WTC11 (cell line): ENCODE measurements around the gene LRRC47. TPM values are rescaled to one million over a fixed set of nuclear protein-coding genes. Genes with fewer than 3 reads are reported as not detected.

ENCODE experiments used
- ATAC-seq: fragments of 200-7000 bp; cut with Tn5 transposase; 2 replicates; pipeline ENCODE4 v1.10.0; 2021; ENCODE audit warnings: mild to moderate bottlenecking, moderate library complexity
- CTCF ChIA-PET: fragments of 300-600 bp; sonication (Branson Sonifier 250); formaldehyde crosslinking; loops from one replicate; lab custom pipeline; 2021; ENCODE audit warnings: antibody characterized with exemption; lab: Charles Lee
- POLR2A ChIA-PET: fragments of 350-600 bp; sonication (Branson Sonifier 250); formaldehyde crosslinking; loops from one replicate; lab custom pipeline; 2021; ENCODE audit warnings: antibody characterized with exemption; lab: Charles Lee
- DNase-seq: peaks from one replicate; pipeline ENCODE4 v3.0.0; 2021; ENCODE audit warnings: low spot score
- H3K27ac Mint-ChIP-seq: 2 replicates; pipeline ENCODE4 v1.8.0; 2021; ENCODE audit warnings: mixed read lengths
- H3K27me3 Mint-ChIP-seq: 2 replicates; pipeline ENCODE4 v1.8.0; 2021; ENCODE audit warnings: low read depth, mild to moderate bottlenecking, moderate library complexity, mixed read lengths
- H3K36me3 Mint-ChIP-seq: 2 replicates; pipeline ENCODE4 v1.8.0; 2021; ENCODE audit warnings: mixed read lengths
- H3K4me1 Mint-ChIP-seq: 2 replicates; pipeline ENCODE4 v1.8.0; 2022; ENCODE audit warnings: mixed read lengths
- H3K4me3 Mint-ChIP-seq: 2 replicates; pipeline ENCODE4 v1.8.0; 2021; ENCODE audit warnings: mild to moderate bottlenecking, moderate library complexity, mixed read lengths
- H3K9me3 Mint-ChIP-seq: 2 replicates; pipeline ENCODE4 v1.8.0; 2021; ENCODE audit warnings: mixed read lengths
- ESRRA ChIP-seq: sonication (generic); formaldehyde crosslinking; IDR thresholded peaks from 2 replicates; pipeline ENCODE4 v1.8.1; 2022; ENCODE audit warnings: mild to moderate bottlenecking, missing genetic modification reagents, borderline replicate concordance
- GABPB1 ChIP-seq: sonication (generic); formaldehyde crosslinking; IDR thresholded peaks from 2 replicates; pipeline ENCODE4 v1.8.1; 2023; ENCODE audit warnings: mild to moderate bottlenecking, missing genetic modification reagents
- IRF2 ChIP-seq: sonication (generic); formaldehyde crosslinking; IDR thresholded peaks from 2 replicates; pipeline ENCODE4 v1.8.0; 2022; ENCODE audit warnings: low read depth, missing genetic modification reagents, borderline replicate concordance
- JUN ChIP-seq: sonication (generic); formaldehyde crosslinking; IDR thresholded peaks from 2 replicates; pipeline ENCODE4 v1.8.0; 2023; ENCODE audit warnings: mild to moderate bottlenecking, missing genetic modification reagents
- NFATC4 ChIP-seq: fragments of 250-450 bp; sonication (Bioruptor Pico); IDR thresholded peaks from 2 replicates; pipeline ENCODE4 v1.9.0; 2021; ENCODE audit warnings: mild to moderate bottlenecking
- NFE2L1 ChIP-seq: sonication (generic); formaldehyde crosslinking; IDR thresholded peaks from 2 replicates; pipeline ENCODE4 v1.8.1; 2023; ENCODE audit warnings: missing genetic modification reagents
- NR3C1 ChIP-seq: sonication (generic); formaldehyde crosslinking; conservative IDR thresholded peaks from 2 replicates; pipeline ENCODE4 v1.8.1; 2023; ENCODE audit warnings: low read depth, mild to moderate bottlenecking, missing genetic modification reagents
- RORB ChIP-seq: fragments of 250-450 bp; sonication (Bioruptor Pico); IDR thresholded peaks from 2 replicates; pipeline ENCODE4 v1.9.0; 2021; ENCODE audit warnings: mild to moderate bottlenecking
- SMAD4 ChIP-seq: sonication (generic); formaldehyde crosslinking; IDR thresholded peaks from 2 replicates; pipeline ENCODE4 v1.8.0; 2022; ENCODE audit warnings: mild to moderate bottlenecking, missing genetic modification reagents
- TEAD4 ChIP-seq: sonication (generic); formaldehyde crosslinking; IDR thresholded peaks from 2 replicates; pipeline ENCODE4 v1.8.0; 2022; ENCODE audit warnings: mild to moderate bottlenecking, missing genetic modification reagents
- ZNF232 ChIP-seq: sonication (generic); formaldehyde crosslinking; IDR thresholded peaks from 2 replicates; pipeline ENCODE4 v1.8.0; 2022; ENCODE audit warnings: mild to moderate bottlenecking, missing genetic modification reagents
- ZNF396 ChIP-seq: fragments of 250-450 bp; sonication (Bioruptor Pico); IDR thresholded peaks from 2 replicates; pipeline ENCODE4 v1.8.0; 2021; ENCODE audit warnings: mild to moderate bottlenecking, moderate library complexity, borderline replicate concordance
- ZNF671 ChIP-seq: fragments of 250-450 bp; sonication (Bioruptor Pico); IDR thresholded peaks from 2 replicates; pipeline ENCODE4 v1.8.0; 2021; ENCODE audit warnings: mild to moderate bottlenecking
- total RNA-seq: library from RNA; stranded (reverse); gene quantifications from 3 replicates; pipeline ENCODE4 v1.2.3, GENCODE V29; 2021
- TF ChIP-seq, protein P1 (sequence below): fragments of 250-450 bp; sonication (Bioruptor Pico); IDR thresholded peaks from 2 replicates; pipeline ENCODE4 v1.9.0; 2021; ENCODE audit warnings: mild to moderate bottlenecking
- TF ChIP-seq, protein P2 (sequence below): sonication (generic); formaldehyde crosslinking; IDR thresholded peaks from 2 replicates; pipeline ENCODE4 v1.8.1; 2022; ENCODE audit warnings: mild to moderate bottlenecking, missing genetic modification reagents, moderate library complexity, borderline replicate concordance
- TF ChIP-seq, protein P3 (sequence below): fragments of 250-450 bp; sonication (Bioruptor Pico); IDR thresholded peaks from 2 replicates; pipeline ENCODE4 v2.1.2; 2022; ENCODE audit warnings: mild to moderate bottlenecking, moderate library complexity
- TF ChIP-seq, protein P4 (sequence below): sonication (generic); formaldehyde crosslinking; IDR thresholded peaks from 2 replicates; pipeline ENCODE4 v1.8.1; 2023; ENCODE audit warnings: mild to moderate bottlenecking, missing genetic modification reagents, moderate library complexity
- TF ChIP-seq, protein P5 (sequence below): fragments of 250-450 bp; sonication (Bioruptor Pico); conservative IDR thresholded peaks from 2 replicates; pipeline ENCODE4 v1.9.0; 2021; ENCODE audit warnings: mild to moderate bottlenecking
- TF ChIP-seq, protein P6 (sequence below): sonication (generic); formaldehyde crosslinking; IDR thresholded peaks from 2 replicates; pipeline ENCODE4 v1.8.1; 2023; ENCODE audit warnings: mild to moderate bottlenecking, moderate library complexity, missing genetic modification reagents
- TF ChIP-seq, protein P7 (sequence below): sonication (generic); formaldehyde crosslinking; IDR thresholded peaks from 2 replicates; pipeline ENCODE4 v1.8.1; 2022; ENCODE audit warnings: missing genetic modification reagents, borderline replicate concordance
- TF ChIP-seq, protein P8 (sequence below): sonication (generic); formaldehyde crosslinking; IDR thresholded peaks from 2 replicates; pipeline ENCODE4 v1.8.1; 2023; ENCODE audit warnings: mild to moderate bottlenecking, missing genetic modification reagents

Gene LRRC47
- total RNA-seq, 1 experiment from 2014 or later = 92.4 TPM

DNA sequence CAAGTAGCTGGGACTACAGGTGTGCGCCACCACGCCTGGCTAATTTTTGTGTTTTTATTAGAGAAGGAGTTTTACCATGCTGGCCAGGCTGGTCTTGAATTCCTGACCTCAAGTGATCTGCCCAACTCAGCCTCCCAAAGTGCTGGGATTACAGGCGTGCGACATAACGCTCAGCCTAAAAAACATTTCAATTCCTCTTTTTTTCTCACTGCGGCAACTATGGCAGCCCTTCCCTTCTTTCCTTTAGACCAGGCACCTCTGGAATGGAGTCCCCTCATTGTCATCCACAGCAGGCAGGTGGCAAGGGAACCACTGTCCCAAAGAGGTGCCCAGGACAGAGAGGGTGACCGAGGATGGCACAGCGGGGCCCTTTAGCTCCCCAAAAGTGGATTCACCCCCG lies 46.6 kb upstream of the LRRC47 start:
- Mint-ChIP-seq H3K4me3 (no peak overlapping the region), H3K9me3 (peaks cover 5% of the 10 kb centered on the region), H3K27me3 (no peaks in the 10 kb centered on the region), H3K4me1 (no peaks in the 10 kb centered on the region), H3K27ac (no peak overlapping the region), H3K36me3 (peaks cover 34% of the 10 kb centered on the region)
- ATAC-seq = no peak
- DNase-seq = no peak
- ChIA-PET POLR2A (no interaction called here), CTCF (no interaction called here)
- TF ChIP-seq GABPB1 (CRISPR knock-in tag) = no peak
- TF ChIP-seq, protein P1, sequence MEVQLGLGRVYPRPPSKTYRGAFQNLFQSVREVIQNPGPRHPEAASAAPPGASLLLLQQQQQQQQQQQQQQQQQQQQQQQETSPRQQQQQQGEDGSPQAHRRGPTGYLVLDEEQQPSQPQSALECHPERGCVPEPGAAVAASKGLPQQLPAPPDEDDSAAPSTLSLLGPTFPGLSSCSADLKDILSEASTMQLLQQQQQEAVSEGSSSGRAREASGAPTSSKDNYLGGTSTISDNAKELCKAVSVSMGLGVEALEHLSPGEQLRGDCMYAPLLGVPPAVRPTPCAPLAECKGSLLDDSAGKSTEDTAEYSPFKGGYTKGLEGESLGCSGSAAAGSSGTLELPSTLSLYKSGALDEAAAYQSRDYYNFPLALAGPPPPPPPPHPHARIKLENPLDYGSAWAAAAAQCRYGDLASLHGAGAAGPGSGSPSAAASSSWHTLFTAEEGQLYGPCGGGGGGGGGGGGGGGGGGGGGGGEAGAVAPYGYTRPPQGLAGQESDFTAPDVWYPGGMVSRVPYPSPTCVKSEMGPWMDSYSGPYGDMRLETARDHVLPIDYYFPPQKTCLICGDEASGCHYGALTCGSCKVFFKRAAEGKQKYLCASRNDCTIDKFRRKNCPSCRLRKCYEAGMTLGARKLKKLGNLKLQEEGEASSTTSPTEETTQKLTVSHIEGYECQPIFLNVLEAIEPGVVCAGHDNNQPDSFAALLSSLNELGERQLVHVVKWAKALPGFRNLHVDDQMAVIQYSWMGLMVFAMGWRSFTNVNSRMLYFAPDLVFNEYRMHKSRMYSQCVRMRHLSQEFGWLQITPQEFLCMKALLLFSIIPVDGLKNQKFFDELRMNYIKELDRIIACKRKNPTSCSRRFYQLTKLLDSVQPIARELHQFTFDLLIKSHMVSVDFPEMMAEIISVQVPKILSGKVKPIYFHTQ (CRISPR knock-in tag) = no peak
- TF ChIP-seq RORB (CRISPR knock-in tag) = no peak
- TF ChIP-seq ZNF232 (CRISPR knock-in tag) = no peak
- TF ChIP-seq NFE2L1 (CRISPR knock-in tag) = no peak
- TF ChIP-seq, protein P2, sequence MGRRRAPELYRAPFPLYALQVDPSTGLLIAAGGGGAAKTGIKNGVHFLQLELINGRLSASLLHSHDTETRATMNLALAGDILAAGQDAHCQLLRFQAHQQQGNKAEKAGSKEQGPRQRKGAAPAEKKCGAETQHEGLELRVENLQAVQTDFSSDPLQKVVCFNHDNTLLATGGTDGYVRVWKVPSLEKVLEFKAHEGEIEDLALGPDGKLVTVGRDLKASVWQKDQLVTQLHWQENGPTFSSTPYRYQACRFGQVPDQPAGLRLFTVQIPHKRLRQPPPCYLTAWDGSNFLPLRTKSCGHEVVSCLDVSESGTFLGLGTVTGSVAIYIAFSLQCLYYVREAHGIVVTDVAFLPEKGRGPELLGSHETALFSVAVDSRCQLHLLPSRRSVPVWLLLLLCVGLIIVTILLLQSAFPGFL (CRISPR knock-in tag) = no peak

DNA sequence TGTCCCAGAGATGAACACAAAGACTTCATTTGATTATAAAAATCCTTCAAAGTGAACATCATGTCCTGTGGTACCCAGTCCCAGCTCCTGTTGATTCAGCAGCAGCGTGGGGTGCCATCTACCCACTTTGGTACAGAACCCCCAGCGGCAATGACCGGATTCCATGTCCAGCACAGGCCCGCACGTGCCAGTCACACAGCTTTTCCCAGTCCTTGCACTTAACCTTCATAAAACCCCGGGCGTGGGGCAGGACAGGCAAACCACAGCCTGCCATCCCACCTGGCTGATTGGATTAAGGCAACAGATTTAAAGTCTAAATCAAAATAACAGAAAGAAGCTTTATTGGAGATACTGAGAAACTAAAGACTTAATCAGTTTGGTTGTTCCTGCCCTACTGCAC lies 45.2 kb upstream of the LRRC47 start:
- peaks cover 19% of the 10 kb centered on the region for H3K9me3 Mint-ChIP-seq
- no peak for ATAC-seq
- no peak overlapping the region for H3K4me3 Mint-ChIP-seq
- no peak overlapping the region for H3K27ac Mint-ChIP-seq
- TF ChIP-seq, protein P3, sequence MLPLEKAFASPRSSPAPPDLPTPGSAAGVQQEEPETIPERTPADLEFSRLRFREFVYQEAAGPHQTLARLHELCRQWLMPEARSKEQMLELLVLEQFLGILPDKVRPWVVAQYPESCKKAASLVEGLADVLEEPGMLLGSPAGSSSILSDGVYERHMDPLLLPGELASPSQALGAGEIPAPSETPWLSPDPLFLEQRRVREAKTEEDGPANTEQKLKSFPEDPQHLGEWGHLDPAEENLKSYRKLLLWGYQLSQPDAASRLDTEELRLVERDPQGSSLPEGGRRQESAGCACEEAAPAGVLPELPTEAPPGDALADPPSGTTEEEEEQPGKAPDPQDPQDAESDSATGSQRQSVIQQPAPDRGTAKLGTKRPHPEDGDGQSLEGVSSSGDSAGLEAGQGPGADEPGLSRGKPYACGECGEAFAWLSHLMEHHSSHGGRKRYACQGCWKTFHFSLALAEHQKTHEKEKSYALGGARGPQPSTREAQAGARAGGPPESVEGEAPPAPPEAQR = no peak
- TF ChIP-seq ESRRA (CRISPR knock-in tag) (no peak), ZNF396 (no peak), NFATC4 (CRISPR knock-in tag) (no peak), JUN (no peak), TEAD4 (CRISPR knock-in tag) (no peak), ZNF671 (CRISPR knock-in tag) (no peak), ZNF232 (CRISPR knock-in tag) (no peak), SMAD4 (CRISPR knock-in tag) (no peak), IRF2 (CRISPR knock-in tag) (no peak), NR3C1 (no peak), GABPB1 (CRISPR knock-in tag) (no peak)
- TF ChIP-seq, protein P4, sequence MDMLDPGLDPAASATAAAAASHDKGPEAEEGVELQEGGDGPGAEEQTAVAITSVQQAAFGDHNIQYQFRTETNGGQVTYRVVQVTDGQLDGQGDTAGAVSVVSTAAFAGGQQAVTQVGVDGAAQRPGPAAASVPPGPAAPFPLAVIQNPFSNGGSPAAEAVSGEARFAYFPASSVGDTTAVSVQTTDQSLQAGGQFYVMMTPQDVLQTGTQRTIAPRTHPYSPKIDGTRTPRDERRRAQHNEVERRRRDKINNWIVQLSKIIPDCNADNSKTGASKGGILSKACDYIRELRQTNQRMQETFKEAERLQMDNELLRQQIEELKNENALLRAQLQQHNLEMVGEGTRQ (CRISPR knock-in tag) = no peak
- TF ChIP-seq, protein P5, sequence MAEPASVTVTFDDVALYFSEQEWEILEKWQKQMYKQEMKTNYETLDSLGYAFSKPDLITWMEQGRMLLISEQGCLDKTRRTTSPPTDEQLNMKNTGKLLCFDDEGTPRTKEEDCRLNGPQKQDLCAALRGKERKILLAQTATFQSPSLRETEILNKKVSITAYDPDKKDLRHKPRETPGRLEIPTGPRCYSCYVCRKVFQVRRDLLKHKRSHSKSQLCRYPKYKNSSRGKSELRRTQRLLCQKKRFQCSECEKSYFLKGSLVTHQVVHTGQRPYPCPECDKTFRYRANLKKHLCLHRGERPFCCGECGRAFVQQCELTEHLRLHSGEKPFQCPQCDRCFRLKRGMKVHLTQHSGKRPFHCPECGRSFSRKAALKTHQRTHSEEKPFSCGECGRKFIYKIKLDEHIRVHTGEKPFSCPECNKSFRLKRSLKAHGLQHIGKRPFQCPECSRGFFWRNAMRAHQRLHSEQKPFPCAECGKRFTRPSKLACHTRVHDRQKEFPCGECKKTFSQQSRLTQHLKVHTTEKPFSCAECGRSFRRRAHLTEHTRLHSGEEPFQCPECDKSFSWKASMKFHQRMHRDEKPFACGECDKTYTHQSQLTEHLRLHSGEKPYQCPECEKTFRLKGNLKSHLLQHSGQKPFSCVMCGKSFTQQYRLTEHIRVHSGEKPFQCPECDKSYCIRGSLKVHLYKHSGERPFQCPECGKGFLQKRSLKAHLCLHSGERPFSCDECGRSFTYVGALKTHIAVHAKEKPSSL (CRISPR knock-in tag) = no peak
- TF ChIP-seq, protein P6, sequence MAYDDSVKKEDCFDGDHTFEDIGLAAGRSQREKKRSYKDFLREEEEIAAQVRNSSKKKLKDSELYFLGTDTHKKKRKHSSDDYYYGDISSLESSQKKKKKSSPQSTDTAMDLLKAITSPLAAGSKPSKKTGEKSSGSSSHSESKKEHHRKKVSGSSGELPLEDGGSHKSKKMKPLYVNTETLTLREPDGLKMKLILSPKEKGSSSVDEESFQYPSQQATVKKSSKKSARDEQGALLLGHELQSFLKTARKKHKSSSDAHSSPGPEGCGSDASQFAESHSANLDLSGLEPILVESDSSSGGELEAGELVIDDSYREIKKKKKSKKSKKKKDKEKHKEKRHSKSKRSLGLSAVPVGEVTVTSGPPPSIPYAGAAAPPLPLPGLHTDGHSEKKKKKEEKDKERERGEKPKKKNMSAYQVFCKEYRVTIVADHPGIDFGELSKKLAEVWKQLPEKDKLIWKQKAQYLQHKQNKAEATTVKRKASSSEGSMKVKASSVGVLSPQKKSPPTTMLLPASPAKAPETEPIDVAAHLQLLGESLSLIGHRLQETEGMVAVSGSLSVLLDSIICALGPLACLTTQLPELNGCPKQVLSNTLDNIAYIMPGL (CRISPR knock-in tag) = no peak
- TF ChIP-seq, protein P7, sequence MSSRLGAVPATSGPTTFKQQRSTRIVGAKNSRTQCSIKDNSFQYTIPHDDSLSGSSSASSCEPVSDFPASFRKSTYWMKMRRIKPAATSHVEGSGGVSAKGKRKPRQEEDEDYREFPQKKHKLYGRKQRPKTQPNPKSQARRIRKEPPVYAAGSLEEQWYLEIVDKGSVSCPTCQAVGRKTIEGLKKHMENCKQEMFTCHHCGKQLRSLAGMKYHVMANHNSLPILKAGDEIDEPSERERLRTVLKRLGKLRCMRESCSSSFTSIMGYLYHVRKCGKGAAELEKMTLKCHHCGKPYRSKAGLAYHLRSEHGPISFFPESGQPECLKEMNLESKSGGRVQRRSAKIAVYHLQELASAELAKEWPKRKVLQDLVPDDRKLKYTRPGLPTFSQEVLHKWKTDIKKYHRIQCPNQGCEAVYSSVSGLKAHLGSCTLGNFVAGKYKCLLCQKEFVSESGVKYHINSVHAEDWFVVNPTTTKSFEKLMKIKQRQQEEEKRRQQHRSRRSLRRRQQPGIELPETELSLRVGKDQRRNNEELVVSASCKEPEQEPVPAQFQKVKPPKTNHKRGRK (CRISPR knock-in tag) = no peak
- TF ChIP-seq, protein P8, sequence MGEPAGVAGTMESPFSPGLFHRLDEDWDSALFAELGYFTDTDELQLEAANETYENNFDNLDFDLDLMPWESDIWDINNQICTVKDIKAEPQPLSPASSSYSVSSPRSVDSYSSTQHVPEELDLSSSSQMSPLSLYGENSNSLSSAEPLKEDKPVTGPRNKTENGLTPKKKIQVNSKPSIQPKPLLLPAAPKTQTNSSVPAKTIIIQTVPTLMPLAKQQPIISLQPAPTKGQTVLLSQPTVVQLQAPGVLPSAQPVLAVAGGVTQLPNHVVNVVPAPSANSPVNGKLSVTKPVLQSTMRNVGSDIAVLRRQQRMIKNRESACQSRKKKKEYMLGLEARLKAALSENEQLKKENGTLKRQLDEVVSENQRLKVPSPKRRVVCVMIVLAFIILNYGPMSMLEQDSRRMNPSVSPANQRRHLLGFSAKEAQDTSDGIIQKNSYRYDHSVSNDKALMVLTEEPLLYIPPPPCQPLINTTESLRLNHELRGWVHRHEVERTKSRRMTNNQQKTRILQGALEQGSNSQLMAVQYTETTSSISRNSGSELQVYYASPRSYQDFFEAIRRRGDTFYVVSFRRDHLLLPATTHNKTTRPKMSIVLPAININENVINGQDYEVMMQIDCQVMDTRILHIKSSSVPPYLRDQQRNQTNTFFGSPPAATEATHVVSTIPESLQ (CRISPR knock-in tag) = no peak
- TF ChIP-seq, all 79 proteins: peak for 0
- H3K4me1 Mint-ChIP-seq = no peaks in the 10 kb centered on the region
- CTCF ChIA-PET = interaction anchor here (0.6 to 1.0 kb wide), 2 partner anchors 14 to 17 kb away, joined by 3 read pairs; no protein-coding TSS in a partner anchor
- POLR2A ChIA-PET = no interaction called here
- DNase-seq = no peak
- H3K27me3 Mint-ChIP-seq = no peaks in the 10 kb centered on the region
- H3K36me3 Mint-ChIP-seq = peaks cover 46% of the 10 kb centered on the region
